ENCODE results near the gene PARD3. TPM values are rescaled to one million over a fixed set of nuclear protein-coding genes. Genes with fewer than 3 reads are reported as not detected.
A peak's percentile ranks its signal among the peaks of the same experiment; 100 is the strongest.

PARD3 gene
- total RNA-seq, 1 experiment from 2014 or later, result 154 TPM

DNA sequence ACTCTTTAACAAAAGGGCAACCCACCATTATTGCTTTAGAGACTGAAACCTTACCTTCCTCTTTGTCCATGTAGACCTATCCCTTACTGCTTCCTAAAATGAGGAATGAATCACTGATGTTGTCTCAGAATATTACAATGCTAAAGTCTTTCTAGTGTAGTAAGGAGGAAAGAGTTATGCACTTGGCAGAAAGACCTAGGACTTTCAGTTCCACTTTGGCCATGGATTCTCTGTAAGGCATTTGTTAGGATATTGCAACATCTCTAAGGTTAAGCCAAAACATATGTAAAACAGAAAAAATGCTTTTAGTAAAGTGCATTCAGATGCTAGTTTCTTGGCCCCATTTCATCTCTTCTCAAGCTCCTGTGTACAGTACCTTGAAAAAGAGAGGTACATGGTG is 230.9 kb downstream of the PARD3 start:
- H3K4me1 ChIP-seq (ENCODE audit: insufficient read depth, low read length), result peaks cover 74% of the 10 kb centered on the region
- BruUV-seq (replicated peaks), result no TSS peak
- H2AFZ ChIP-seq (ENCODE audit: low read length), result no peak overlapping the region
- H3F3A ChIP-seq (ENCODE audit: low read length, unreplicated experiment), result peaks cover 16% of the 10 kb centered on the region
- H3K79me2 ChIP-seq (ENCODE audit: low read length), result peaks cover 40% of the 10 kb centered on the region
- no peaks in the 10 kb centered on the region for H3K27me3 ChIP-seq (ENCODE audit: low read length)
- intact Hi-C loops (cut with micrococcal nuclease), result loop anchor here (5.0 kb wide), 3 partner anchors 177 to 1252 kb away; partner anchors contain the start of gene NRP1
- no peaks in the 10 kb centered on the region for H3K9me3 ChIP-seq (ENCODE audit: low read length)
- no peaks in the 10 kb centered on the region for H3K36me3 ChIP-seq (ENCODE audit: low read depth, low read length)
- H3K4me3 ChIP-seq (ENCODE audit: low read length), result no peak overlapping the region
- H3K4me2 ChIP-seq (ENCODE audit: low read length), result 0 out of 2 replicates have a peak overlapping the region, but pooled peaks have one; percentile 0
- POLR2A ChIA-PET (ENCODE audit: unreplicated experiment), result no interaction called here
- no peaks in the 10 kb centered on the region for H3K9me2 ChIP-seq (replicated peaks; ENCODE audit: low read length)
- ATAC-seq, result no peak
- H3K9ac ChIP-seq (ENCODE audit: low read length), result no peak overlapping the region
- TF ChIP-seq, protein P1, sequence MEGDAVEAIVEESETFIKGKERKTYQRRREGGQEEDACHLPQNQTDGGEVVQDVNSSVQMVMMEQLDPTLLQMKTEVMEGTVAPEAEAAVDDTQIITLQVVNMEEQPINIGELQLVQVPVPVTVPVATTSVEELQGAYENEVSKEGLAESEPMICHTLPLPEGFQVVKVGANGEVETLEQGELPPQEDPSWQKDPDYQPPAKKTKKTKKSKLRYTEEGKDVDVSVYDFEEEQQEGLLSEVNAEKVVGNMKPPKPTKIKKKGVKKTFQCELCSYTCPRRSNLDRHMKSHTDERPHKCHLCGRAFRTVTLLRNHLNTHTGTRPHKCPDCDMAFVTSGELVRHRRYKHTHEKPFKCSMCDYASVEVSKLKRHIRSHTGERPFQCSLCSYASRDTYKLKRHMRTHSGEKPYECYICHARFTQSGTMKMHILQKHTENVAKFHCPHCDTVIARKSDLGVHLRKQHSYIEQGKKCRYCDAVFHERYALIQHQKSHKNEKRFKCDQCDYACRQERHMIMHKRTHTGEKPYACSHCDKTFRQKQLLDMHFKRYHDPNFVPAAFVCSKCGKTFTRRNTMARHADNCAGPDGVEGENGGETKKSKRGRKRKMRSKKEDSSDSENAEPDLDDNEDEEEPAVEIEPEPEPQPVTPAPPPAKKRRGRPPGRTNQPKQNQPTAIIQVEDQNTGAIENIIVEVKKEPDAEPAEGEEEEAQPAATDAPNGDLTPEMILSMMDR (conservative IDR thresholded peaks at IDR 0.05; ENCODE audit: low read depth, low read length), result no peak
- TF ChIP-seq EZH2phosphoT487 (IDR thresholded peaks at IDR 0.05; ENCODE audit: borderline replicate concordance, low read length) (no peak), EZH2 (IDR thresholded peaks at IDR 0.05; ENCODE audit: low read length, unreplicated experiment) (no peak)
- peaks cover 12% of the 10 kb centered on the region; the same call in 1 of the 2 replicates for H4K20me1 ChIP-seq (ENCODE audit: low read length)
- CTCF ChIA-PET, result interaction anchor here (0.6 kb wide), 1 partner anchor 28 kb away, joined by 3 read pairs; no protein-coding TSS in a partner anchor
- peak; percentile 72 for DNase-seq
- H3K27ac ChIP-seq (ENCODE audit: low read length), result no peak overlapping the region

DNA sequence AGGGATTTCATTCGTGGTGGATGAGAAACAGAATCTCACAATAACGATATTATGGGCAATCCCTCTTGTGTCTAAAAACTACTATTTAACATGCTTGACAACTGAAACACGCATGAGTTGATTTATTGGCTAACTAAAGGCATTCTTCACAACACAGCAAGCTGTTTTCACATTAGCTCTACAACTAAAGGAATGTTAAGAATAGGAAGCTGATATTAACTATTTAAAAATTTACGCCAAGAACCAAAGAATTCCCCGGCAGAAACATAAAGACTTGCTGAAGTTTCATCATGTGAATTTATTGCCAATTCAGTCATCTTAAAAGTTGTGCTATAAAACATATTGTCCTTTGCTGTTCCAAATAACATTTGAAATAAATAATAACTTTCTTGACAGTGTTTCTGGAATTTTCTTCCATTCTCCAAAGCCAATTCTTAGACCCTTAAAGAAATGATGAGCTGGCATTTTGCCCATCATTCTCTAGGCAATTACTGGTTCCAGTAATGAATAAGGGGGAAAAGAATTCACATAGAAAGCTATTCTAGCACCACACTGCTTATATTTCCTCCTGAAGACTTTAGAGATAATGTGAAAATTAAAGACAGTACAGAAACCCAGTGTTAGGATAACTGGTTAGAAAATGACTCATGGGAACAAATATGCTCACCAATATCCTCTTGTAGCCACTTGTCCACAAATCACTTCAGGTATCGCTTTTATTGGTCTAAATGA is 233.1 kb downstream of the PARD3 start:
- no TSS peak for BruUV-seq (replicated peaks)
- no peaks in the 10 kb centered on the region for H3K27me3 ChIP-seq (ENCODE audit: low read length)
- ATAC-seq (peak; percentile 61), DNase-seq (peak; percentile 93)
- peak overlapping the region; percentile 10 for H3K4me2 ChIP-seq (ENCODE audit: low read length)
- H3K4me3 ChIP-seq (ENCODE audit: low read length), result no peak overlapping the region
- H3K4me1 ChIP-seq (ENCODE audit: insufficient read depth, low read length), result peaks cover 65% of the 10 kb centered on the region
- no peak for TF ChIP-seq EZH2phosphoT487 (IDR thresholded peaks at IDR 0.05; ENCODE audit: borderline replicate concordance, low read length)
- TF ChIP-seq, protein P1 (conservative IDR thresholded peaks at IDR 0.05; ENCODE audit: low read depth, low read length), result no peak
- no peak for TF ChIP-seq EZH2 (IDR thresholded peaks at IDR 0.05; ENCODE audit: low read length, unreplicated experiment)
- intact Hi-C loops (cut with micrococcal nuclease), result loop anchor here (5.0 kb wide), 3 partner anchors 175 to 1250 kb away; partner anchors contain the start of gene NRP1
- H3K36me3 ChIP-seq (ENCODE audit: low read depth, low read length), result no peaks in the 10 kb centered on the region
- no peaks in the 10 kb centered on the region for H3K9me2 ChIP-seq (replicated peaks; ENCODE audit: low read length)
- no peaks in the 10 kb centered on the region for H3K9me3 ChIP-seq (ENCODE audit: low read length)
- ChIA-PET CTCF (no interaction called here), POLR2A (ENCODE audit: unreplicated experiment) (interaction anchor here (0.6 to 0.7 kb wide), 2 partner anchors 104 to 177 kb away, joined by 3 to 9 read pairs; no protein-coding TSS in a partner anchor)
- peaks cover 49% of the 10 kb centered on the region for H3K79me2 ChIP-seq (ENCODE audit: low read length)
- no peak overlapping the region for H2AFZ ChIP-seq (ENCODE audit: low read length)
- H3K9ac ChIP-seq (ENCODE audit: low read length), result no peak overlapping the region
- H3F3A ChIP-seq (ENCODE audit: low read length, unreplicated experiment), result peaks cover 16% of the 10 kb centered on the region
- H4K20me1 ChIP-seq (ENCODE audit: low read length), result peaks cover 12% of the 10 kb centered on the region; the same call in 1 of the 2 replicates
- H3K27ac ChIP-seq (ENCODE audit: low read length), result peak overlapping the region; percentile 18
